DND-41 (cell line): ENCODE measurements around the gene LRRTM4.

Experiments used
- CTCF ChIP-seq: IDR thresholded peaks from 2 replicates; pipeline ENCODE4 v1.5.1; 2012; ENCODE audit warnings: borderline replicate concordance, low read length, moderate library complexity, mild to moderate bottlenecking; ENCODE audit not compliant: poor library complexity, severe bottlenecking; ENCODE audit errors: extremely low read depth
- EZH2 ChIP-seq: IDR thresholded peaks from 3 replicates; pipeline ENCODE4 v1.6.1; 2012; ENCODE audit warnings: borderline replicate concordance, low read depth, mild to moderate bottlenecking, moderate library complexity, low read length, inconsistent platforms; ENCODE audit not compliant: severe bottlenecking

GRCh38 chr2:77309725-77310124 is 212.5 kb downstream of the LRRTM4 start:
- no peak for TF ChIP-seq EZH2
- TF ChIP-seq CTCF: no peak
